K562 (cell line): Measurements from ENCODE around the gene PITPNC1. TPM values are rescaled to one million over a fixed set of nuclear protein-coding genes. Genes with fewer than 3 reads are reported as not detected.
A peak's percentile ranks its signal among the peaks of the same experiment; 100 is the strongest.

Experiments
- ATAC-seq: fragments of 200-7000 bp; cut with Tn5 transposase; 3 replicates; pipeline ENCODE4 v1.9.1; 2020; ENCODE audit warnings: moderate library complexity
- BruUV-seq: library from RNA; stranded (reverse); fragments of 400-500 nt; replicated peaks from 2 replicates; lab custom pipeline; 2021; lab: Mats Ljungman, UMichigan
- CTCF ChIA-PET: fragments of 300-600 bp; formaldehyde crosslinking; extraction: SDS; loops from one replicate; lab custom pipeline; 2021; ENCODE audit warnings: low intra/inter-chr PET ratio; lab: Yijun Ruan, JAX
- POLR2A ChIA-PET: fragments of 300-600, 350-650 bp; sonication (Branson Sonifier 250); formaldehyde crosslinking; extraction: SDS; loops from one replicate; lab custom pipeline; 2021; ENCODE audit warnings: antibody characterized with exemption, inconsistent platforms; lab: Yijun Ruan, JAX
- DNase-seq, 4 experiments: peaks; one replicate each; pipeline versions ENCODE4 v3.0.0 to v3.0.0-alpha.2; 2011 to 2018; ENCODE audit warnings: low spot score in 3 of 4, mixed read lengths in 3 of 4; ENCODE audit errors: extremely low read depth in 1 of 4
- FAIRE-seq: peaks from 2 replicates; lab custom pipeline; 2011; peaks lifted over from hg19 to GRCh38; lab: Jason Lieb, UNC
- H2AFZ ChIP-seq: 2 replicates; pipeline ENCODE4 v1.6.0; 2011; ENCODE audit warnings: low read depth, low read length, control low read depth, inconsistent platforms
- H3K27ac ChIP-seq: fragments of 200-600 bp; 3 replicates; pipeline ENCODE4 v1.8.0; 2011; ENCODE audit warnings: low read depth, mild to moderate bottlenecking, control low read depth, inconsistent platforms, low read length, moderate library complexity, mixed read lengths; ENCODE audit errors: extremely low read depth
- H3K27me3 ChIP-seq, 2 experiments: fragments of 300-600 bp in 1 of 2; 2 replicates in 1 of 2; 3 replicates in 1 of 2; pipeline versions ENCODE4 v1.6.0 to v1.8.0; 2011; ENCODE audit warnings: inconsistent platforms in 2 of 2, low read length in 2 of 2, mild to moderate bottlenecking in 1 of 2, mixed read lengths in 1 of 2, moderate library complexity in 1 of 2; ENCODE audit not compliant: control insufficient read depth in 2 of 2, insufficient read depth in 2 of 2
- H3K36me3 ChIP-seq: fragments of 300-600 bp; 3 replicates; pipeline ENCODE4 v1.8.0; 2011; ENCODE audit warnings: mild to moderate bottlenecking, low read length, inconsistent platforms; ENCODE audit not compliant: control insufficient read depth, insufficient read depth
- H3K4me1 ChIP-seq, 2 experiments: fragments of 200-600 bp in 1 of 2; replicated peaks in 1 of 2; 2 replicates in 1 of 2; 3 replicates in 1 of 2; pipeline versions ENCODE4 v1.5.1 to v1.8.0; 2011; ENCODE audit warnings: inconsistent platforms in 2 of 2, low read length in 2 of 2, mild to moderate bottlenecking in 1 of 2, mixed read lengths in 1 of 2, moderate library complexity in 1 of 2; ENCODE audit not compliant: control insufficient read depth in 2 of 2, insufficient read depth in 2 of 2
- H3K4me2 ChIP-seq: 2 replicates; pipeline ENCODE4 v1.6.1; 2011; ENCODE audit warnings: low read length, control low read depth, inconsistent platforms, mixed read lengths; ENCODE audit not compliant: insufficient read depth
- H3K4me3 ChIP-seq: fragments of 200-600 bp; sonication (generic), shearing (Covaris generic); 2 replicates; pipeline ENCODE4 v1.5.1; 2016; ENCODE audit warnings: control low read depth, inconsistent platforms
- H3K79me2 ChIP-seq: fragments of 200-600 bp; 3 replicates; pipeline ENCODE4 v1.8.0; 2011; ENCODE audit warnings: low read length, inconsistent platforms; ENCODE audit not compliant: control insufficient read depth, insufficient read depth
- H3K9ac ChIP-seq, 2 experiments: 2 replicates each; pipeline versions ENCODE4 v1.6.0 to v1.6.1; 2011; ENCODE audit warnings: low read depth in 2 of 2, low read length in 2 of 2, control low read depth in 1 of 2, inconsistent platforms in 1 of 2, mild to moderate bottlenecking in 1 of 2, mixed read lengths in 1 of 2; ENCODE audit not compliant: insufficient read depth in 1 of 2
- H3K9me1 ChIP-seq: one replicate; pipeline ENCODE4 v1.6.0; 2011; ENCODE audit warnings: inconsistent platforms, mild to moderate bottlenecking, low read length, moderate library complexity; ENCODE audit not compliant: control insufficient read depth, insufficient read depth
- H3K9me3 ChIP-seq: replicated peaks from 2 replicates; pipeline ENCODE4 v1.5.1; 2011; ENCODE audit warnings: low read depth, low read length, inconsistent platforms; ENCODE audit not compliant: control insufficient read depth, insufficient read depth
- H4K20me1 ChIP-seq: replicated peaks from 2 replicates; pipeline ENCODE4 v1.6.1; 2011; ENCODE audit warnings: low read length, inconsistent platforms, mixed read lengths; ENCODE audit not compliant: control insufficient read depth, insufficient read depth
- NFIC ChIP-seq: fragments of 450-650 bp; IDR thresholded peaks from 2 replicates; pipeline ENCODE4 v1.6.1; 2017; ENCODE audit warnings: mild to moderate bottlenecking, inconsistent platforms
- NR3C1 ChIP-seq: sonication (generic); formaldehyde crosslinking; IDR thresholded peaks from 2 replicates; pipeline ENCODE4 v1.8.1; 2022; ENCODE audit warnings: missing genetic modification reagents
- RAD21 ChIP-seq, 2 experiments: fragments of 250-450 bp in 1 of 2; fragments of 450-650 bp in 1 of 2; sonication (Bioruptor Pico) in 1 of 2; formaldehyde crosslinking in 1 of 2; IDR thresholded peaks in 1 of 2; conservative IDR thresholded peaks in 1 of 2; 2 replicates each; pipeline versions ENCODE4 v1.4.0 to v1.8.0; 2020 to 2022; ENCODE audit warnings: mild to moderate bottlenecking in 2 of 2, moderate library complexity in 1 of 2
- SMC3 ChIP-seq: conservative IDR thresholded peaks from 2 replicates; pipeline ENCODE4 v1.6.1; 2011; ENCODE audit warnings: low read depth, low read length, improper control_type of control experiment; ENCODE audit not compliant: insufficient read depth
- SRF ChIP-seq, 2 experiments: fragments of 250-450, 450-650 bp in 1 of 2; sonication (Bioruptor Pico) in 1 of 2; sonication (generic) in 1 of 2; formaldehyde crosslinking; IDR thresholded peaks; 2 replicates each; pipeline versions ENCODE4 v1.5.0 to v1.5.1; 2020 to 2022; ENCODE audit warnings: mild to moderate bottlenecking in 1 of 2, missing genetic modification reagents in 1 of 2
- TRIM28 ChIP-seq: fragments of 450-650 bp; IDR thresholded peaks from 2 replicates; pipeline ENCODE4 v1.6.1; 2017
- WGBS: fragments of 100-300 bp; shearing (Covaris generic); methylation state at CpG from one replicate; pipeline ENCODE4 v1.1.6; 2016; ENCODE audit warnings: low coverage, mixed read lengths; ENCODE audit not compliant: insufficient coverage; ENCODE audit errors: missing lambda C conversion rate; 5-methylcytosine and 5-hydroxymethylcytosine counted together
- in situ Hi-C: fragments of 300-500 bp; cut with MboI; formaldehyde crosslinking; loops from 4 replicates; pipeline ENCODE4 v1.15.0; 2018; ENCODE audit warnings: inconsistent platforms, mixed read lengths
- intact Hi-C: fragments of 100-400 bp; cut with micrococcal nuclease; formaldehyde crosslinking; loops from 2 replicates; pipeline ENCODE4 v1.14.2; 2022
- polyA plus RNA-seq, 8 experiments: library from polyadenylated mRNA; depleted of rRNA in 4 of 8; stranded (reverse) in 5 of 8; unstranded in 3 of 8; fragments of >200 nt; fragmentation: Nextera tagmentation in 2 of 8; fragmentation: Illumina TruSeq in 1 of 8; extraction: Ambion mirVana in 2 of 8; extraction: Trizol in 1 of 8; gene quantifications; 2 replicates each; pipeline versions ENCODE4 v1.2.1 to v1.2.3, GENCODE V29; 2011 to 2014; ENCODE audit warnings: inconsistent platforms in 1 of 8, missing spikeins in 1 of 8
- total RNA-seq, 7 experiments: library from RNA; depleted of rRNA in 6 of 7; stranded (reverse); fragments of >200 nt in 6 of 7; fragmentation: Illumina TruSeq in 2 of 7; extraction: Trizol in 2 of 7; gene quantifications; 2 replicates each; pipeline versions ENCODE4 v1.2.1 to v1.2.3, GENCODE V29; 2011 to 2021; ENCODE audit warnings: low replicate concordance in 1 of 7
- TF ChIP-seq, protein P1 (sequence below), 3 experiments: IDR thresholded peaks in 2 of 3; conservative IDR thresholded peaks in 1 of 3; 2 replicates each; pipeline ENCODE4 v1.5.1; 2011 to 2012; ENCODE audit warnings: low read length in 3 of 3, mild to moderate bottlenecking in 3 of 3, control low read depth in 2 of 3, improper control_type of control experiment in 1 of 3, inconsistent platforms in 1 of 3, low read depth in 1 of 3, mixed read lengths in 1 of 3, moderate library complexity in 1 of 3; ENCODE audit not compliant: insufficient read depth in 2 of 3
- TF ChIP-seq, protein P2 (sequence below): IDR thresholded peaks from 2 replicates; pipeline ENCODE4 v1.6.1; 2011; ENCODE audit warnings: borderline replicate concordance, low read depth, mild to moderate bottlenecking, moderate library complexity, low read length; ENCODE audit not compliant: insufficient read depth, poor library complexity, severe bottlenecking

PITPNC1 gene
- total and polyA plus RNA-seq, 9 of the 15 experiments (the other 6 are each of a cell fraction or from before 2014, with no cell fraction given) = 0.11 to 1.1 (median 0.65) TPM

DNA sequence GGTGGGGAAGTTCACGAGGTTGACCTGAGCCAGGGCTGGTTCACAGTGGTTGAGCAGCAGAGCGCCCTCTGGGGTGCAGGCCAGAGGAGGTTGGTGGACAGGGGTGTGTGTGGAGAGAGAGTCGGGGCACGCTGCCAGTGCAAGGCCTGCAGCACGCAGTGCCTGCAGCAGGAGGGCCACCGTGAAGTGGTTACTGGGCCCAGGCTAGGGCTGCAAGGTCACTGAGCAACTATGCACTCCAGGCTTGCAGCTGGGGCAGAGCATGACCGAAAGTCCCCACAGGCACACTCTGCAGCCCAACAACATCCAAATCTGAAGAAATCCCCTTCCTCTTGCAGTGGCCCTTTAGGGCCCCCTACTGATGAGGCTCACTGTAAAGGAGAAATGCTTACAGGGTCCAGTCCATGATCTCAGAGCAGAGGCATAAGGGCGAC, 251.5 kb downstream of the PITPNC1 start:
- FAIRE-seq = no peak
- WGBS = 1% methylated on average over 7 of the region's 8 CpGs
- Histone ChIP-seq H3K4me1 (peaks cover 0 to 2% of the 10 kb centered on the region in 2 experiments; a peak in 1 of 5 replicates), H4K20me1 (peaks cover 5% of the 10 kb centered on the region; the same call in 1 of the 2 replicates), H3K27ac (no peak overlapping the region), H3K27me3 (peaks cover 24 to 30% of the 10 kb centered on the region in 2 experiments), H2AFZ (no peak overlapping the region), H3K9me3 (no peaks in the 10 kb centered on the region), H3K36me3 (no peaks in the 10 kb centered on the region), H3K4me3 (no peak overlapping the region), H3K4me2 (no peak overlapping the region), H3K9ac (no peak overlapping the region), H3K9me1 (no peaks in the 10 kb centered on the region), H3K79me2 (no peaks in the 10 kb centered on the region)
- peak in 1 of 2 experiments; percentile 43; a peak in 2 of 4 replicates for TF ChIP-seq RAD21 (CRISPR knock-in tag; conservative IDR thresholded peaks at IDR 0.05 in 1 of 2, IDR thresholded peaks at IDR 0.05 in 1 of 2)
- no peak for TF ChIP-seq NR3C1
- no peak for TF ChIP-seq SRF (CRISPR knock-in tag; IDR thresholded peaks at IDR 0.05)
- TF ChIP-seq, protein P1, sequence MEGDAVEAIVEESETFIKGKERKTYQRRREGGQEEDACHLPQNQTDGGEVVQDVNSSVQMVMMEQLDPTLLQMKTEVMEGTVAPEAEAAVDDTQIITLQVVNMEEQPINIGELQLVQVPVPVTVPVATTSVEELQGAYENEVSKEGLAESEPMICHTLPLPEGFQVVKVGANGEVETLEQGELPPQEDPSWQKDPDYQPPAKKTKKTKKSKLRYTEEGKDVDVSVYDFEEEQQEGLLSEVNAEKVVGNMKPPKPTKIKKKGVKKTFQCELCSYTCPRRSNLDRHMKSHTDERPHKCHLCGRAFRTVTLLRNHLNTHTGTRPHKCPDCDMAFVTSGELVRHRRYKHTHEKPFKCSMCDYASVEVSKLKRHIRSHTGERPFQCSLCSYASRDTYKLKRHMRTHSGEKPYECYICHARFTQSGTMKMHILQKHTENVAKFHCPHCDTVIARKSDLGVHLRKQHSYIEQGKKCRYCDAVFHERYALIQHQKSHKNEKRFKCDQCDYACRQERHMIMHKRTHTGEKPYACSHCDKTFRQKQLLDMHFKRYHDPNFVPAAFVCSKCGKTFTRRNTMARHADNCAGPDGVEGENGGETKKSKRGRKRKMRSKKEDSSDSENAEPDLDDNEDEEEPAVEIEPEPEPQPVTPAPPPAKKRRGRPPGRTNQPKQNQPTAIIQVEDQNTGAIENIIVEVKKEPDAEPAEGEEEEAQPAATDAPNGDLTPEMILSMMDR (IDR thresholded peaks at IDR 0.05 in 2 of 3, conservative IDR thresholded peaks at IDR 0.05 in 1 of 3; ENCODE audit: insufficient read depth in 2 of 3, low read depth in 1 of 3, low read length in 3 of 3) = peak; percentile 28 to 40 (median 35); a peak in 3 of 6 replicates
- TF ChIP-seq TRIM28 = no peak
- TF ChIP-seq SMC3 = 0 out of 2 replicates have a peak, but pooled peaks have one; percentile 17
- TF ChIP-seq NFIC = peak; percentile 33; the same call in 1 of the 2 replicates
- TF ChIP-seq, protein P2, sequence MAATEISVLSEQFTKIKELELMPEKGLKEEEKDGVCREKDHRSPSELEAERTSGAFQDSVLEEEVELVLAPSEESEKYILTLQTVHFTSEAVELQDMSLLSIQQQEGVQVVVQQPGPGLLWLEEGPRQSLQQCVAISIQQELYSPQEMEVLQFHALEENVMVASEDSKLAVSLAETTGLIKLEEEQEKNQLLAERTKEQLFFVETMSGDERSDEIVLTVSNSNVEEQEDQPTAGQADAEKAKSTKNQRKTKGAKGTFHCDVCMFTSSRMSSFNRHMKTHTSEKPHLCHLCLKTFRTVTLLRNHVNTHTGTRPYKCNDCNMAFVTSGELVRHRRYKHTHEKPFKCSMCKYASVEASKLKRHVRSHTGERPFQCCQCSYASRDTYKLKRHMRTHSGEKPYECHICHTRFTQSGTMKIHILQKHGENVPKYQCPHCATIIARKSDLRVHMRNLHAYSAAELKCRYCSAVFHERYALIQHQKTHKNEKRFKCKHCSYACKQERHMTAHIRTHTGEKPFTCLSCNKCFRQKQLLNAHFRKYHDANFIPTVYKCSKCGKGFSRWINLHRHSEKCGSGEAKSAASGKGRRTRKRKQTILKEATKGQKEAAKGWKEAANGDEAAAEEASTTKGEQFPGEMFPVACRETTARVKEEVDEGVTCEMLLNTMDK = peak; percentile 11
- CTCF ChIA-PET = interaction anchor here (0.6 kb wide), 1 partner anchor 68 kb away, joined by 4 read pairs; no protein-coding TSS in a partner anchor
- peak; percentile 84 for ATAC-seq
- intact Hi-C loops = no loop called here
- BruUV-seq = no TSS peak
- in situ Hi-C loops = no loop called here
- peak in 2 of 4 experiments; percentile 20 to 29 for DNase-seq
- POLR2A ChIA-PET = interaction anchor here (0.6 kb wide), 1 partner anchor 73 kb away, joined by 3 read pairs; no protein-coding TSS in a partner anchor
